ENCODE results near the gene SDHB. TPM values are rescaled to one million over a fixed set of nuclear protein-coding genes. Genes with fewer than 3 reads are reported as not detected.

The SDHB gene
- total RNA-seq, 2 donors from 2014 or later = 93.0 to 113 TPM

GRCh38 chr1:16980473-16981268 lies 73.2 kb downstream of the SDHB start, which contains the start of gene MFAP2:
Gene MFAP2 (minus strand): TSS chr1:16980620. CDS start chr1:16978273, 2,347 bp downstream.
- H3K4me3 ChIP-seq = peak within 1 kb of the TSS; percentile 31 to 37
- TF ChIP-seq, protein P1, sequence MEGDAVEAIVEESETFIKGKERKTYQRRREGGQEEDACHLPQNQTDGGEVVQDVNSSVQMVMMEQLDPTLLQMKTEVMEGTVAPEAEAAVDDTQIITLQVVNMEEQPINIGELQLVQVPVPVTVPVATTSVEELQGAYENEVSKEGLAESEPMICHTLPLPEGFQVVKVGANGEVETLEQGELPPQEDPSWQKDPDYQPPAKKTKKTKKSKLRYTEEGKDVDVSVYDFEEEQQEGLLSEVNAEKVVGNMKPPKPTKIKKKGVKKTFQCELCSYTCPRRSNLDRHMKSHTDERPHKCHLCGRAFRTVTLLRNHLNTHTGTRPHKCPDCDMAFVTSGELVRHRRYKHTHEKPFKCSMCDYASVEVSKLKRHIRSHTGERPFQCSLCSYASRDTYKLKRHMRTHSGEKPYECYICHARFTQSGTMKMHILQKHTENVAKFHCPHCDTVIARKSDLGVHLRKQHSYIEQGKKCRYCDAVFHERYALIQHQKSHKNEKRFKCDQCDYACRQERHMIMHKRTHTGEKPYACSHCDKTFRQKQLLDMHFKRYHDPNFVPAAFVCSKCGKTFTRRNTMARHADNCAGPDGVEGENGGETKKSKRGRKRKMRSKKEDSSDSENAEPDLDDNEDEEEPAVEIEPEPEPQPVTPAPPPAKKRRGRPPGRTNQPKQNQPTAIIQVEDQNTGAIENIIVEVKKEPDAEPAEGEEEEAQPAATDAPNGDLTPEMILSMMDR (IDR thresholded peaks at IDR 0.05) = no peak
- TF ChIP-seq POLR2AphosphoS5 (IDR thresholded peaks at IDR 0.05) = no peak
- TF ChIP-seq POLR2A (IDR thresholded peaks at IDR 0.05) = no peak
- intact Hi-C loops (cut with DNase I) = no loop called here
- no peaks in the 10 kb centered on the region for H3K36me3 ChIP-seq
- H3K27ac ChIP-seq = peak within 1 kb of the TSS; percentile 61 to 74
- WGBS = 6% methylated on average over 52 of the region's 53 CpGs
- DNase-seq (ENCODE audit: low spot score) = no peak
- no peaks in the 10 kb centered on the region for H3K27me3 ChIP-seq (replicated peaks; ENCODE audit: insufficient read depth)
- H3K4me1 ChIP-seq (replicated peaks) = no peaks in the 10 kb centered on the region
- H3K9me3 ChIP-seq = no peaks in the 10 kb centered on the region

GRCh38 chr1:16979475-16980327 lies 74.1 kb downstream of the SDHB start:
- 11% methylated on average over 40 of the region's 44 CpGs for WGBS
- Histone ChIP-seq H3K27me3 (replicated peaks; ENCODE audit: insufficient read depth) (no peaks in the 10 kb centered on the region), H3K9me3 (no peaks in the 10 kb centered on the region), H3K4me1 (replicated peaks) (no peaks in the 10 kb centered on the region), H3K4me3 (peak overlapping the region; percentile 31 to 37), H3K27ac (peak overlapping the region; percentile 61 to 74), H3K36me3 (no peaks in the 10 kb centered on the region)
- DNase-seq (ENCODE audit: low spot score) = no peak
- intact Hi-C loops (cut with DNase I) = no loop called here
- TF ChIP-seq, protein P1 (IDR thresholded peaks at IDR 0.05) = no peak
- TF ChIP-seq POLR2A (IDR thresholded peaks at IDR 0.05) = no peak
- no peak for TF ChIP-seq POLR2AphosphoS5 (IDR thresholded peaks at IDR 0.05)

DNA sequence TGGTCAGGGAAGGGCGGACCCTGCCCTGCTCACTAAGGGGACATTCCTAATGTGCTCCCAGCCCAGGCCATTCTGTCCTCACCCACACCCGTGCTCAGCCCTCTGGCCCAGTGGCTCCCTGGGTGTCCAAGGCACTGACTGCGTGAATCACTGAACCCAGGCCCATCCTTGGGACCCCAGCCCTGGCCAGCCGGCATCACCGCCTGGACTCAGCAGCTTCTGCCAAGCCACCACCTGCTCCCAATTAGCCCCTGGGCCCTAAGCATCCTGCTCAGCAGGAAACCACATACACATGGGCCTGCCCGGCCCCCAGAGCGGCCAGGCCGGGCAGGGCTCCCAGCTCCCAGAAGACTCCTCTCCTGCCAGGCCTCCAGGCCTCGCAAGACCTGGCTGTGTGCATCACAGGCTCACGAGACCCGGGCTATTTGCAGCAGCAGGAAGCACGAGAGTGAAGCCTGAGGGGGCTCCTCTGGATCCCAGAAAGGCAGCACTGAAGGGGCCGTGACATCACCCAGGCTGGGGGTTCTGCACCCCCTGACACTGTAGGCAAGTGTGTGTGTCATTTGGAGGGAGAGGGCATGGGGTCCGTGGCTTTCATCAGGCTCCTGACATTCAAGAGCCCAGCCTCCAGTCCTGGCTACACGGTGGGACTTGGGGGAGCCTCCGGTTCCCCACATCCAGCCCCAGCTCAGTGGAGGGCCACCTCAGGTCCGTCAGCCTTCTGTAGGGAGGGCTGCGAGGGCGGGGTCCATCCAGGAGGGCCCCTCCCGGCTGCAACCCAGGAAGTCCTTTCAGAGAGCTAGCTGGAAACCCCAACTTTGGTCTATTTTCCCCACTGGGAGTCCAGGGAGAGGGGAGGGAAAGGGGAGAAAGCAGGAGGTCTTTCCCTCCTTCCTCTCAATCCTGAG lies 75.0 kb downstream of the SDHB start:
- WGBS = 39% methylated on average over 20 of the region's 20 CpGs
- Histone ChIP-seq H3K4me1 (replicated peaks) (no peaks in the 10 kb centered on the region), H3K36me3 (no peaks in the 10 kb centered on the region), H3K27ac (peak overlapping the region; percentile 61 to 74), H3K4me3 (peak overlapping the region in 1 of 2 donors; percentile 37), H3K27me3 (replicated peaks; ENCODE audit: insufficient read depth) (no peaks in the 10 kb centered on the region), H3K9me3 (no peaks in the 10 kb centered on the region)
- TF ChIP-seq POLR2A (IDR thresholded peaks at IDR 0.05) = no peak
- peak; percentile 23 for TF ChIP-seq POLR2AphosphoS5 (IDR thresholded peaks at IDR 0.05)
- TF ChIP-seq, protein P1 (IDR thresholded peaks at IDR 0.05) = no peak
- DNase-seq (ENCODE audit: low spot score) = no peak
- intact Hi-C loops (cut with DNase I) = no loop called here

DNA sequence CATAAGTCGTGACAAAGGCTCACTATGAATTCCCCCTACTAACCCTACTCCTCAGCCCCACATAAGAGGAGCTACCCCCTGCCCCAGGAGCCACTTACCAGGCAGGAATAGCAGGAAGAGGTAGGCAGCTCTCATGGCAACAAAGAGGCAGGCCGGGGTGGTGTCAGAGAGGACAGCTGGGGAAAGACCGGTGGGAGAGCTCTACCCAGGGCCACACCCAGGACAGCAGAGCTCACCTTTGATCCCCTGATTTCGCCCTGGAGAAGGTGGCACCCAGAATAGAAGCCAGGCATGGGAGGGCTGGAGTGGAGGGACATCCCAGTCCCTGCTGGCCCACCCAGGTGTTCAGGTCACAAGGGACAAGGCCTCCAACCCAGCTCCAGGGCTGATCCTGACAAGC lies 75.7 kb downstream of the SDHB start:
- TF ChIP-seq, protein P1 (IDR thresholded peaks at IDR 0.05) = no peak
- TF ChIP-seq POLR2A (IDR thresholded peaks at IDR 0.05) (no peak), POLR2AphosphoS5 (IDR thresholded peaks at IDR 0.05) (no peak)
- Histone ChIP-seq H3K4me3 (no peak overlapping the region), H3K4me1 (replicated peaks) (no peaks in the 10 kb centered on the region), H3K9me3 (no peaks in the 10 kb centered on the region), H3K27ac (peak overlapping the region in 1 of 2 donors; percentile 74), H3K36me3 (no peaks in the 10 kb centered on the region), H3K27me3 (replicated peaks; ENCODE audit: insufficient read depth) (no peaks in the 10 kb centered on the region)
- intact Hi-C loops (cut with DNase I) = no loop called here
- 74% methylated on average over 4 of the region's 4 CpGs for WGBS
- DNase-seq (ENCODE audit: low spot score) = no peak

Measured in prostate gland (tissue), 2 donors.